HK-2 (cell line): ENCODE measurements around the gene INSR.

Source experiments
- DNase-seq: peaks from one replicate; pipeline ENCODE4 v3.0.0-alpha.2; 2018; ENCODE audit not compliant: unreplicated experiment

The INSR gene

DNA sequence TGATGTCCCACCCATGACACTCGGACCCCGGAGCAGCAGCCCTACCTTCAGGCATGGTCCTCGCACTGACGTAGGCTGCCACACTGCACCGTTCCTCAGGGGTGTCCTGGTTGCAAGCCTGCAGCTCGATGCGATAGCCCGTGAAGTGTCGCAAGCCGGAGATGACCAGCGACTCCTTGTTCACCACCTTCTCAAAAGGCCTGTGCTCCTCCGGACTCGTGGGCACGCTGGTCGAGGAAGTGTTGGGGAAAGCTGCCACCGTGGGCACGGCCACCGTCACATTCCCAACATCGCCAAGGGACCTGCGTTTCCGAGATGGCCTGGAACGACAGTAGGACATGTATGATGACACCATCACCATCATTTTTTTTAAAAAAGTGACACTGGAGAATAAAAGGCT lies 151.4 kb downstream of the INSR start:
- DNase-seq = no peak

DNA sequence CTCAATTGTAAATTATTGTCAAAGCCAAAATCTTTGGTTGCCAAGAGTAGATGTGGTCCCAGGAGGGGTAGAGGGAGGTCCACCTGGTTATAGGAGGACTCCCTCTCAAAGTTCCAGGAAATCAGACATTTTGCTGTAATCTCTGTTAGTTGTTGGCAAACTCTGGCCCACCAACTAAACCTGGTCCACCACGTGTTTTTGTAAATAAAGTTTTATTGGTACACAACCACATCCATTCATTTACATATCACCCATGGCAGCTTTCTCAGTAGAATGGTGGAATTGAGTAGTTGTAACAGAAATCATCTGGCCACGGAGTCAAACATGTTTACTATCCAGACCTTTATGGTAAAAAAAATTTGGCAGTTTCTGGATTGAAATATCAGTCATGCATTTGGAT lies 154.1 kb downstream of the INSR start:
- no peak for DNase-seq

DNA sequence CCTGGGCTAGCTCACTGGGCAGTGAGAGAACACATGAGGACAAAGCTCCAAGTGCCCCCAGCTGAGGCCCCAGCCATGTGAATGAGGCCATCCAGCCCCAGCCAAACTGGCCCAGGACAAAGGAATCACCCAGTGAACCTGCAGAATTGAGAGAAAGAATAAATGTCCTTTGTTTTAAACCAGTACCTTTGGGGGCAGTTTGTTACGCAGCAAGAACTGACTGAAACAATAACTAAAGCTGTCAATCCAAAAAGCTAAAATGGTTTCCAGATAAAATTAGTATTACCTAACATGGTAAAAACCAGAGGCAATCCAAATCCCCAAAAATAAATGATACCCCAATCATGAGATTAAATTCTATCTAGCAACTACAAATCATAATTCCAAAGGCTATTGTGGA lies 155.1 kb downstream of the INSR start:
- no peak for DNase-seq

DNA sequence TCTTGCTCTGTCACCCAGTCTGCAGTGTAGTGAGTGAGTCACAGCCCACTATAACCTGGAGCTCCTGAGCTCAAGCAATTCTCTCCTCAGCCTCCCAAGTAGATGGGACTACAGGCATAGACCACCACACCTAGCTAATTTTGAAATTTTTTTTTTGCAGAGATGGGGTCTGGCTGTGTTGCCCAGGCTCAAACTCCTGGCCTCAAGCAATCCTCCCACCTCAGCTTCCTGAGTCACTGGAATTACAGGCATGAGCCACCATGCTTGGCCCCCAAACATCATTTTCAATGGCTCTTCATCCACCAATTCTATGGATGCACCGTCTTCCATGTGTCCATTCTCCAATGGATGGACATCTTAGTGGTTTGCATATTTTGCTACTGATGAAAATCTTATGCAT lies 155.8 kb downstream of the INSR start:
- no peak for DNase-seq

DNA sequence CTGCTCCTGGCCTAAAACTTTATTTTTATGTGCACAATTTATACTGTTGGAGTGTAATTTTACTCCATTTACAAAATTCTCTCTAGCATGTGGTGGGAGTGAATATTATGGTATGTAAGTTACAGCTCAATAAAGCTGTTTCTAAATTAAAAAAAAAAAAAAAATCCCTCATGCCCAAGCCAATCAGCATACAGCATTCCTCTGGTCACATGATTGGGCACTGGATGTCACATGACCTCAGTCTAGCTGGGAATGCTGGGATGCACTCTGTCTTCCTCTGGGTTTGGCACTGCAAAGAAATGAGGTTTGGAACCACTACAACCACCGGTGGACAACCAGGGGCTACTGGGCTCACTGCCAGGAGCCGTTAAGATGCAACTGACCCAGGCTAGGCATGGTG lies 157.1 kb downstream of the INSR start:
- DNase-seq = no peak

DNA sequence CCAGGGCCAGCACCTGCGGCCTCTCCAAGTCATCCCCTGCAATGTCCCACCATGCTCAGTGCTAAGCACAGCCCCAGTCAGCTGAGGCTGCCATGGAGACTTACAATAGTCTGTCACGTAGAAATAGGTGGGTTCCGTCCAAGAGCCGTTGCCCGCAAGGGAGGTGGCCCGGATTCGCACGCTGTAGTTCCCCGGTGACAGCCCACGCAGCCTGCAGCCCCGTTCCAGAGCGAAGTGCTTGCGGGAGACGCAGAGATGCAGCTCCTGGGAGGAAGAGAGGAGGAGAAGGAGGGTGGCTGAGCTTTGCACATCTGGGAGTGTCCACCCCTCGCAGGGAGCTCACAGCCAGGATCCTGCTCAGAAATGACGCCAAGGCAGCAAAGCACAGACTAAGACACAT lies 162.2 kb downstream of the INSR start:
- no peak for DNase-seq

DNA sequence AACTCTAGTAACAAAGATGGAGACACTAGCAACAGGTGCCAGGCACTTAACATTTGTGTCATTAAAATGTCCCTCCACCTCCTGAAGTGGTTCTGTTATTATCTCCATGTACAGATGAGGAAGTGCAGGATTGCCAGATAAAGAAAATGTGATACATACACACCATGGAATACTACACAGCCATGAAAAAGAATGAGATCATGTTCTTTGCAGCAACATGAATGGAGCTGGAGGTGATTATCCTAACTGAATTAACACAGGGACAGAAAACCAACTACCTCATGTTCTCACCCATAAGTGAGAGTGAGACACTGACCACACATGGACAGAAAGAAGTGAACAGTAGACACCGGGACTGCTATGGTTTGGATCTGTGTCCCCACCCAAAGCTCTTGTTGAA lies 164.2 kb downstream of the INSR start:
- no peak for DNase-seq

DNA sequence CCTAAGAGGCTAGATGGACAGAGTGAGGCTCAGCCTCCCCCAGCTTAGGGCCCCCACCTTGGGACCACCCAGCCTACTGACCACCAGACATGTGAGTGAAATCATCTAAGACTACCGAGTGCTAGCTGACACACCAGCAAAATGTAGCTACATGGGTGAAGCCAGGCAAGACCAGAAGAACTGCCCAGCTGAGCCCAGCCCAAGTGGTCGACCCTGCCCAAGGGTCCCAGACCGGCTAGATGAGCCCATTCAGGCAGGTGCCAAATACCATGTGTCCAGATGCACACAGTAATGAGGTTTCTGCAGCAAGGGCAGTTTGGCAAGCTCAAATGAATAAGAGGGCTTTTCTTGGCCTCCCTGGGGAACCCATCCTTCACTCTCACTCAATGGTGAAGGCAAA lies 168.1 kb downstream of the INSR start:
- no peak for DNase-seq

DNA sequence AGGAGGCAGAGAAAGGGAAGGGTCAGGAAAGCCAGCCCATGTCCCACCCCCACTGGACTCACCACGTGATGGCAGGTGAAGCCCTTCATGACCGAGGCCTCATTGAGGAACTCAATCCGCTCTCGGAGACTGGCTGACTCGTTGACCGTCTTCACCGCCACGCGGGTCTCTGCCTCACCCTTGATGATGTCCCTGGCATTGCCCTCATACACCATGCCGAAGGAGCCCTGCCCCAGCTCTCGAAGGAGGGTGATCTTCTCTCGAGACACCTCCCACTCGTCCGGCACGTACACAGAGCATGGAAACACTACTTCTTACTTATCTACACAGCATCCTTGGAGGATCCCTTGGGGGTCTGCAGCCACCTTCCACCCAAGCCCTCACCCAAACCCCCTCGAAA lies 169.0 kb downstream of the INSR start:
- no peak for DNase-seq

DNA sequence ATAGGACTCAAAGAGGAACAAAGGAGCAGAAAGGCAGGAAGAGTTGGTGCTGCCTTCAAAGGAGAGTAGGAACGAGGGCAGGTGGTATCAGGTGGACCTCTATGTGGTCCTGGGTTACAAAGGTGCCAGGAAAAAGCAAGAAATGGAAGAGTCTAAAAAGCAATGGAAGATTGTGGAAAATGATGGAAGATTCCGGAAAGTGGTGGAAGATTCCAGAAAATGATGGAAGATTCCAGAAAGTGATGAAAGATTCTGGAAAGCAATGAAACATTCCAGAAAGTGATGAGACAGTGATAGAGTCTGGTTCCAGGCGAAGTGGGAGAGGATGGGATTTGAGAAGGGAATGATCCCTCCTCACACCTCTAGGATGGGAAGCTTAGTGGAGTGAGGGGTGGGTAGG lies 169.4 kb downstream of the INSR start:
- no peak for DNase-seq

DNA sequence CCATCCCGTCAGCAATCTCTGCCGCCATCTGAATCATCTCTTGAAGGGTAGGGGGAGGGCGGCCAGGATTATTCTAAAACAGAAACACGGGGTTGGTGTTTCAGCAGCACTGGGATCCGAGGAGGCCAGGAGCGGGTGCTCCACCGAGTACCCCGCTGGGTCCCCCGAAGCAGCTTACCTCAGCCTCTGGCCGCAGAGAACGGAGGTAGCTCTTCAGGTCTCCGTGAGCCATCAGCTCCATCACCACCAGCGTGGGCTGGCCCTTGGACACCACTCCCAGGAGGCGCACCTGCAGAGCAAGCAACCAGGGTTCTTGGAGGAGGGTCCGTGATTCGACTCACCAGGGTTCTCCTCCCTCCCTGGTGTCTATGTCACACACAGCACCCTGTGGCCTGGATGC lies 171.5 kb downstream of the INSR start:
- DNase-seq = no peak

DNA sequence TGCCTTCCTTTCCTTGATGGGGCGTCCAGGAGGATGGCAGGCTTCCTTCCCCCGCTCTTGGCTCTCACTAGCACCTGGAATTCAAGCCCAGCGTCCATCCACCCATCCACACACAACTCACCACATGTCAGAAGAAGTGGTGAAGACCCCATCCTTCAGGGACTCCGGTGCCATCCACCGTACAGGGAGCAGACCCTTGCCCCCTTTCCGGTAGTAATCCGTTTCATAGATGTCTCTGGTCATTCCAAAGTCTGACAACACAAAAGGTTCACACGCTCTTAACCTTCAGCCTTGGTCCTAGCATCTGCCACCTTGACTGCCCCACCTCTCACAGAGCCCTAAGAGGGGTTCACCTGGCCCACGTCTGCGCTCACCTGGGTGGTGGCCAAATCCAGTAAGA lies 173.7 kb downstream of the INSR start:
- DNase-seq = no peak

DNA sequence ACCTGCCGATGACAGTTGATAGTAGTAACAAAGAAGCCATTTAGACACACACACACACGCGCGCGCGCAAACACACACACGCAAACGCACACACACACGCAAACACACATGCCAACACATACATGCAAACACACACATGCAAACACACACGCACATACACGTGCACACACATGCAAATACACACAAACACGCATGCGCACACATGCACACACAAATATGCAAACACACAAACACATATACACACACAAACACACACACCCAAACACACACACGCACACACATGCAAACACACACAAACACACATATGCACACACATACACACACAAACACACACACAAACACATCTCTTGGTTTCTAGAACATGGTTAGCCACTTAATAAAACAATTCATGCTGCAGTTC lies 174.6 kb downstream of the INSR start:
- DNase-seq = no peak

DNA sequence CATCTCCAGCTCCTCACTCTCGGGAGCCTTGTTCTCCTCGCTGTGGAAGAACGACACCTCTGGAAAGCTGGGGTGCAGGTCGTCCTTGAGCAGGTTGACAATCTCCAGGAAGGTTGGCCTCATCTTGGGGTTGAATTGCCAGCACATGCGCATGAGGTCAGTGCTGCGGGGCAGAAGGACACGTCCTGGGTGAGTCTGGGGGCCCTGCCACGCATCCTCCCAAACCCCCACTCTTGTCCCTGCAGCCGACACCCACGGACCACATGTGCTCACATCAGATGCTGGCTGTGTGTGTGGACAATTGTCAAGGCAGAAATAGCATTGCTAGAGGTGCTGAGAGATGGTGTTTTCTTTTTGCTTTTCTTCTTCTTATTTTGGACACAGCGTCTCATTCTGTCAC lies 177.0 kb downstream of the INSR start:
- DNase-seq = no peak

DNA sequence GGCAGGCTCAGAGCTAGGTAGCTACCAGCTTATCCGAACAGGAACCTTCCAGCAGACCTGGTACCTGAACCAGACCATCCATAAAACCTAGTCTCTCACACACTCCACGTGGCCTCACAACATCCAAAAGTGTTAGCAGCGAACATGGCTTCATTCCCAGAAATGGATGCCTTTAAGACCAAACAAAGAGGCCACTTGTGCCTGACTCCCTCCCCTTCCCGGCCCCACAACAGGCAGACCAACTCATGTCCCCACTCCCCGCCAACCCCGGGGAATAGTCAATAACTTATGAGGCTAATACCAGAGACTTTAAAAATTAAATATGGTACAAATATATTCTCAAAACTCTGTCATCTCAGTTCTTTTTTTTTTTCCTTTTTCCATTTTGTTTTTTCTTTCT lies 178.5 kb downstream of the INSR start:
- DNase-seq = no peak

DNA sequence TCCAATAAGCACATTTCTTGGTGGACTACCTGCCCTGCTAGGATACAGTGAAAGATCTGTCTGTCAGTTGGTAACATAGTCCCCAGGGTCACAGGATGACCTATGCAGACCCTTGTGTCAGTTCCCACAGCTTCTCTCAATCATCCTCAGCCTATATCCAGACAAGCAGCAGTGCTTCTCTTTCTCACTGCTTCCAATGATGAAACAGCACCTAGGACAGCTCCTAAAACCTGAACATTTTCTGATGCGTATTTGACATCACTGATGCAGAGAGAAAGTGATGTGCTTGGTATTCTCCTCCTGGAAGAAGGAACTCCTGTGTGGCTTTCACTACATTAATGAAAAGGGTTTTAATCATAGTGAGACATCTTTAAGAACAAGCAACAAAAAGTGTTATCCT lies 181.0 kb downstream of the INSR start:
- DNase-seq = no peak

DNA sequence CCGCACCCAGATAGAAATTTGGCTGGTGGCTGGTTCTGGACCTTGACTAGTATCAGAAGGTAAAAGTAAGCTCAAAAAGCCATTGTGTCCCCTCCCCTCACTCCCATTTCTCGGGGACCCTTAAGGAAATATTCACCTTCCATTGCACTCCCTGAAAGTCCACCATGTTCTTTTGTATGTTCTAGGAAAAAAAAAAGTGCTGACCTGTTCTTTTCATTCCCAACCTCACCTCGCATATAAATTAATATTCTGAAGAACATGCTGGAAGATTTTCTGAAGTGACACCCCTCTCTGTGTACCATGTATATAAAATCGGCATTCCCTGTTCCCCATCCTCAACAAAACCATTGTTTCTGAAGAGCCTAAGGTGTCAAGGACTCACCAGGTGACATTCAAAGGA lies 181.5 kb downstream of the INSR start:
- no peak for DNase-seq

DNA sequence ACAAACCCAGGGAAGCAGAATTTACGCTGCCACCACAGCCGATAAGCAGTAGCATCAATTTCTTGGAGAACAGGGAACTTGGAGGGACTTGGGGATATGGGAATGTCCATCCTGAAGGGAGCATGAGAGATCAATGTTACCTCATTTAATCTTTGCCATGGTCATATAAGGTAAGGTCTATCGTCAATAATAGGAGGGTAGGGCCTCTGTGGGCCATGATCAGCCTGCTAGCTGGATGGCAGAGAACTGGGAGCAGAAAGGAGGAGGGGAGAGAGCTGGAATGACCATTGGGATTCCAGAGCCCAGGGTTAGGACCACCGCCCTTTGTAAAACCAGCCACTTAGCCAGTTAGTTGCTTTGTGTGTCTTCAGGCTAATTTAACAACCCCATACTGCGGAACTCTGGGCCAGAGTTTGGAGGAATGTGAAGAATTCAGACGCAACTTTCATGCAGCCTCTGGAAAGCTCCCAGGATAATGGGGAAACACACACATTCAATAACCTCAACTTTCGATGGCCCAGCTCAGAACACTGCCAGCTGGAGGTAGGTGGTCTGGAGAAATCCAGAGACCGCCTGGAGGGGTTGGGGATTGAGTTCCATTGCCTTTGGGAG lies 184.4 kb downstream of the INSR start:
- no peak for DNase-seq

DNA sequence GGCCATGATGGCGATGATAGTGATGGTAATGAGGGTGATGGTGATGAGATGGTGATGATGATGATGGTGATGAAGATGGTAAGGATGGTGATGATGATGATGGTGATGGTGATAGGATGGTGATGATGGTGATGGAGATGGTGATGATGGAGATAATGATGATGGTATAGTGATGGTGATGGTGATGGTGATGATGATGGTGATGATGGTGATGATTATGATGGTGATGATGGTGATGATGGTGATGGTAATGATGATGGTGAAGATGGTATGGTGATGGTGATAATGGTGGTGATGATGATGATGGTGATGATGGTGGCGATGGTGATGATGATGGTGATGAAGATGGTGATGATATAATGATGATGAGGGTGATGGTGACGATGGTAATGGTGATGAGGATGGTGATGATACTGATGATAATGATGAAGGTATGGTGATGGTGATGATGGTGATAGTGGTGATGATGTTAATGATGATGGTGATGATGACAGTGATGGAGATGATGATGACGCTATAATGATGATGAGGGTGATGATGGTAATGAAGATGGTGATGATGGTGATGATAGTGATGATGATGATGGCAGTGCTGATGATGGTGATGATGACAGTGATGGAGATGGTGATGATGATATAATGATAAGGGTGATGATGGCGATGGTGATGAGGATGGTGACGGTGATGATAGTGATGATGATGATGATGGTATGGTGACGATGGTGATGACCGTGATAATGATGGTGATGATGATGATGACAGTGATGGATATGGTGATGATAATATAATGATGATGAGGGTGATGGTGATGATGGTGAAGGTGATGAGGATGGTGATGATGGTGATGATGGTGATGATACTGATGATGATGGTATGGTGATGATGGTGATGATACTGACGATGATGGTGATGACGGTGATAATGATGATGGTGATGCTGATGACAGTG lies 187.2 kb downstream of the INSR start:
- no peak for DNase-seq

DNA sequence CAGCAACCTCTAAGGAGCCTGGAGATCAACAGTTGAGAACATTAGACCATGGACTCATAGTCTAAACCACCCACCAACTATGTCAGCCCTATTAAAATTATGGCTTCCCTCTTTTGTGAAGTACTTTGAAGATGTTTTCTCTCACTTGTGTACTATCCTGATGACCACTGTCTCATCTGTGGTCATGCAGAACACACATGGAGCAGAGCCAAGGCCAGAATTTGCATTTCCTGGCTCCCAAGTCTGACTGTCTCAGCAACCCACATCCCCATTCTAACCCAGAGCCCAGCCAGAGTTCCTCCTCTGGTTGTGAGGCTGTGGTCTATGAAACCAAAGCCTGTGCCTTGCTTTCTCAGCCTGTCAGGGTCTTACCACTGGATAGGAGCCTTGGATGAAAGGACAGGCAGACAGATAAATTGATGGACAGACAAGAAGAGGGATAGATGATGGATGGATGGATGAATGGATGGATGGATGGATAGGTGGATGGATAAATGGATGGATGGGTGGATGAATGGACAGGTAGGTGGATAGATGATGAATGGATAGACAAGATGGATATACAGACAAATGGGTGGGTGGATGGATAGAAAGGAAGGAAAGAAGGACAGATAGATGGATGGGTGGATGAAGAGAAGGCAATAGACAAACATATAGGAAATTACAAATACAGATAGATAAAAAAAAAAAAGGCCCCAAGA lies 189.3 kb downstream of the INSR start:
- no peak for DNase-seq

DNA sequence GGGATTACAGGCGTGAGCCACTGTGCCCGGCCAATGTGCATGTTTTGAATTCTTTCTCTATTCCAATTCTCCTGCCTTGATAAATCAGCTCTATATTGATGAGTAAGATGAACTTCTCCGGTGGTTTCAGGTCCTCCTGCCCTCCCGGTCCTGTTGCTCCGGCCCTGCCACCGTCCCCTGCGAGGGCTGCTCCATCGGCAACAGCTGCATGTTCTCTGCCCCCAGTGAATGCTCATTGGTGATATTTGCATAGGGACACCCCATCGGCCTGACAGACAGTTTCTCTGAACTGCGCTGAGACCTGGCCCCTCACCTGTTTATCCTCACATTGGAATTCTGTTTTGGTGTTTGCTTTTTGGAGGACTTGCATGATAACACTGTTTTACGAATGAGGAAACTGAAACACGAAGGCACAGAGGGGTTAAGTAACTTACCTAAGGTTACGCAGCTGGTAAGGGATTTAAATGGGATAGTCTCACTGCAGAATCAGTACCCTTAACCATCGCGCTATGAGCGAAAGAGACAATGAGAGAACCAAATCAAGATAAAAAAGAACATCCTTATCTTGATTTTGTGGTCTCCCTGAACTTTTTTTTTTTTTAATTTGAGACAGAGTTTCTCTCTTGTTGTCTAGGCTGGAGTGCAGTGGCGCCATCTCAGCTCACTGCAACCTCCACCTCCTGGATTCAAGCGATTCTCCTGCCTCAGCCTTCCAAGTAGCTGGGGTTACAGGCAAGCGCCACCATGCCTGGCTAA lies 192.5 kb downstream of the INSR start:
- no peak for DNase-seq

DNA sequence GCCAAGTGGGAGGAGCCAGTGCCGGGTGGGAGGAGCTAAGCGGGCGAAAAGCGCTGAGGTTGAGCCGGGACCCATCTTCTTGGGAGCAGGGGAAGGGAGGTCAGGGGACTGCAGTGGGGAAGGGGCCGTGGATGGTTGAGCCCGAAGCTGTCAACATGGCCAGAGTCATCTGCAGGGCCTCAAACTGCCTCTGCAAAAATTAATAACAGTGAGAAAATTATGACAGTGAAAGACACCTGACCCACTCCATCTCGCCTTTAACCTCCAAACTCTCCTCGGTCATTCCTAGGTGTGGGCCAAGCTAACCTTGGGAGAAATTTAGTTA lies 194.7 kb downstream of the INSR start:
- DNase-seq = no peak
